HEK293 (cell line): Measurements from ENCODE around the gene MCM10.
"Not testable (repeated sequence)": the region's sequence is repeated elsewhere in the genome, so short reads cannot be mapped to it uniquely, and the experiment has no call there.

Source experiments
- CTCF ChIA-PET: fragments of 350-600 bp; formaldehyde crosslinking; extraction: SDS; loops from one replicate; lab custom pipeline; 2021; ENCODE audit warnings: antibody characterized with exemption; lab: Yijun Ruan, JAX
- POLR2A ChIA-PET: fragments of 300-600 bp; formaldehyde crosslinking; extraction: SDS; loops from one replicate; lab custom pipeline; 2020; ENCODE audit warnings: antibody characterized with exemption, inconsistent platforms; lab: Yijun Ruan, JAX
- H3K27ac ChIP-seq: fragments of 200-500 bp; sonication (Bioruptor generic); 2 replicates; pipeline ENCODE4 v1.5.1; 2014; ENCODE audit warnings: low read depth, low read length, control low read depth, inconsistent platforms; ENCODE audit errors: extremely low read depth
- H3K36me3 ChIP-seq, 2 experiments: fragments of 200-500 bp in 1 of 2; sonication (Bioruptor generic) in 1 of 2; 1 replicate in 1 of 2; 2 replicates in 1 of 2; pipeline ENCODE4 v1.5.1; 2014 to 2017; ENCODE audit warnings: inconsistent platforms in 2 of 2, low read length in 2 of 2; ENCODE audit not compliant: control insufficient read depth in 2 of 2, insufficient read depth in 1 of 2
- H3K4me1 ChIP-seq: fragments of 200-500 bp; sonication (Bioruptor generic); 2 replicates; pipeline ENCODE4 v1.5.1; 2014; ENCODE audit warnings: mild to moderate bottlenecking, low read length, inconsistent platforms; ENCODE audit not compliant: control insufficient read depth, insufficient read depth
- H3K4me3 ChIP-seq: 2 replicates; pipeline ENCODE4 v1.5.1; 2011; ENCODE audit warnings: low read depth, mild to moderate bottlenecking, control low read depth, low read length, moderate library complexity
- H3K9me3 ChIP-seq: fragments of 200-500 bp; sonication (Bioruptor generic); 2 replicates; pipeline ENCODE4 v1.5.1; 2014; ENCODE audit warnings: low read depth, low read length, inconsistent platforms; ENCODE audit not compliant: control insufficient read depth, insufficient read depth
- KLF16 ChIP-seq: fragments of 450-650 bp; formaldehyde crosslinking; IDR thresholded peaks from 2 replicates; pipeline ENCODE4 v1.5.1; 2017; ENCODE audit warnings: missing biosample characterization, missing genetic modification characterization
- REST ChIP-seq: fragments of 450-650 bp; formaldehyde crosslinking; IDR thresholded peaks from 2 replicates; pipeline ENCODE4 v1.5.1; 2016; ENCODE audit warnings: missing biosample characterization, missing genetic modification characterization
- SP7 ChIP-seq: fragments of 450-650 bp; formaldehyde crosslinking; IDR thresholded peaks from 2 replicates; pipeline ENCODE4 v1.5.1; 2016; ENCODE audit warnings: missing biosample characterization, missing genetic modification characterization
- ZBTB8A ChIP-seq: fragments of 450-650 bp; formaldehyde crosslinking; IDR thresholded peaks from 2 replicates; pipeline ENCODE4 v1.5.1; 2016; ENCODE audit warnings: missing biosample characterization, missing genetic modification characterization
- ZNF140 ChIP-seq: fragments of 450-650 bp; formaldehyde crosslinking; IDR thresholded peaks from 2 replicates; pipeline ENCODE4 v1.5.1; 2016; ENCODE audit warnings: missing biosample characterization, missing genetic modification characterization
- ZNF169 ChIP-seq: fragments of 450-650 bp; formaldehyde crosslinking; IDR thresholded peaks from 2 replicates; pipeline ENCODE4 v1.5.1; 2016; ENCODE audit warnings: missing biosample characterization, missing genetic modification characterization
- ZNF394 ChIP-seq: fragments of 450-650 bp; formaldehyde crosslinking; IDR thresholded peaks from 2 replicates; pipeline ENCODE4 v1.5.1; 2016; ENCODE audit warnings: missing biosample characterization, missing genetic modification characterization, mild to moderate bottlenecking, moderate library complexity, borderline replicate concordance
- ZNF398 ChIP-seq: fragments of 450-650 bp; formaldehyde crosslinking; IDR thresholded peaks from 2 replicates; pipeline ENCODE4 v1.5.1; 2017; ENCODE audit warnings: missing biosample characterization, missing genetic modification characterization
- ZNF426 ChIP-seq: fragments of 450-650 bp; formaldehyde crosslinking; IDR thresholded peaks from 2 replicates; pipeline ENCODE4 v1.5.1; 2017; ENCODE audit warnings: missing biosample characterization, missing genetic modification characterization, mild to moderate bottlenecking, inconsistent platforms, moderate library complexity
- ZNF433 ChIP-seq: fragments of 450-650 bp; formaldehyde crosslinking; IDR thresholded peaks from 2 replicates; pipeline ENCODE4 v1.5.1; 2016; ENCODE audit warnings: missing biosample characterization, missing genetic modification characterization, low read depth
- ZNF518A ChIP-seq: fragments of 450-650 bp; formaldehyde crosslinking; conservative IDR thresholded peaks from 2 replicates; pipeline ENCODE4 v1.5.1; 2016; ENCODE audit warnings: low read depth, missing biosample characterization, missing genetic modification characterization
- ZNF555 ChIP-seq: fragments of 450-650 bp; formaldehyde crosslinking; conservative IDR thresholded peaks from 2 replicates; pipeline ENCODE4 v1.5.1; 2017; ENCODE audit warnings: missing biosample characterization, mild to moderate bottlenecking, missing genetic modification characterization, inconsistent platforms
- ZNF621 ChIP-seq: fragments of 450-650 bp; formaldehyde crosslinking; IDR thresholded peaks from 2 replicates; pipeline ENCODE4 v1.5.1; 2017; ENCODE audit warnings: missing biosample characterization, missing genetic modification characterization
- ZNF623 ChIP-seq: fragments of 450-650 bp; formaldehyde crosslinking; IDR thresholded peaks from 2 replicates; pipeline ENCODE4 v1.5.1; 2016; ENCODE audit warnings: missing biosample characterization, missing genetic modification characterization
- ZNF660 ChIP-seq: fragments of 450-650 bp; IDR thresholded peaks from 2 replicates; pipeline ENCODE4 v1.5.1; 2018; ENCODE audit warnings: missing biosample characterization, mild to moderate bottlenecking, missing genetic modification characterization
- ZNF768 ChIP-seq: fragments of 450-650 bp; formaldehyde crosslinking; IDR thresholded peaks from 2 replicates; pipeline ENCODE4 v1.5.1; 2018; ENCODE audit warnings: missing biosample characterization, mild to moderate bottlenecking, missing genetic modification characterization
- ZNF785 ChIP-seq: fragments of 450-650 bp; formaldehyde crosslinking; IDR thresholded peaks from 2 replicates; pipeline ENCODE4 v1.5.1; 2016; ENCODE audit warnings: missing biosample characterization, missing genetic modification characterization

The MCM10 gene

GRCh38 chr10:13242260-13242659 lies 80.9 kb downstream of the MCM10 start:
- H3K9me3 ChIP-seq, POLR2A ChIA-PET, H3K4me1 ChIP-seq, H3K4me3 ChIP-seq, H3K27ac ChIP-seq, H3K36me3 ChIP-seq: not testable (repeated sequence)
- peak; percentile 56 for TF ChIP-seq ZNF426 (tag by site-specific recombination)
- peak; percentile 36 for TF ChIP-seq ZNF555 (tag by site-specific recombination)
- 0 out of 2 replicates have a peak, but pooled peaks have one; percentile 14 for TF ChIP-seq REST (tag by site-specific recombination)
- TF ChIP-seq ZNF518A (tag by site-specific recombination) = peak; percentile 70
- TF ChIP-seq ZBTB8A (tag by site-specific recombination) = 0 out of 2 replicates have a peak, but pooled peaks have one; percentile 30
- 0 out of 2 replicates have a peak, but pooled peaks have one; percentile 12 for TF ChIP-seq ZNF140
- TF ChIP-seq ZNF433 (tag by site-specific recombination) = 0 out of 2 replicates have a peak, but pooled peaks have one; percentile 46
- TF ChIP-seq ZNF394 (tag by site-specific recombination) = peak; percentile 88
- TF ChIP-seq ZNF623 = peak; percentile 30; the same call in 1 of the 2 replicates
- CTCF ChIA-PET = interaction anchor here (1.2 kb wide), 1 partner anchor 130 kb away, joined by 3 read pairs; no protein-coding TSS in a partner anchor

- H3K36me3 ChIP-seq = no peaks in the 10 kb centered on the region
- no peak overlapping the region for H3K27ac ChIP-seq
- no peak overlapping the region for H3K4me3 ChIP-seq
- ChIA-PET POLR2A (no interaction called here), CTCF (no interaction called here)
- no peaks in the 10 kb centered on the region for H3K9me3 ChIP-seq
- TF ChIP-seq ZNF660 (tag by site-specific recombination) (no peak), KLF16 (tag by site-specific recombination) (no peak), ZNF621 (tag by site-specific recombination) (no peak), ZNF785 (tag by site-specific recombination) (no peak), REST (tag by site-specific recombination) (no peak), ZNF169 (no peak), SP7 (tag by site-specific recombination) (no peak), ZNF426 (tag by site-specific recombination) (no peak), ZNF768 (tag by site-specific recombination) (no peak), ZNF398 (tag by site-specific recombination) (no peak)
- H3K4me1 ChIP-seq = no peaks in the 10 kb centered on the region
Observed at GRCh38 chr10:13247246-13247645, 85.9 kb downstream of the MCM10 start.
